Measurements from ENCODE around the gene IP6K3. TPM values are rescaled to one million over a fixed set of nuclear protein-coding genes. Genes with fewer than 3 reads are reported as not detected.

The IP6K3 gene
- total RNA-seq, 1 experiment from 2014 or later = 1.7 TPM

- intact Hi-C loops (cut with micrococcal nuclease) = no loop called here
- no peak for TF ChIP-seq CTCF (IDR thresholded peaks at IDR 0.05; ENCODE audit: unreplicated experiment)
- POLR2A ChIA-PET = interaction anchor here (0.6 kb wide), 1 partner anchor 199 kb away, joined by 3 read pairs; no protein-coding TSS in a partner anchor
- Mint-ChIP-seq H3K9me3 (ENCODE audit: unreplicated experiment) (no peaks in the 10 kb centered on the region), H3K4me3 (ENCODE audit: unreplicated experiment) (no peak overlapping the region), H3K27me3 (ENCODE audit: insufficient read depth, unreplicated experiment) (no peaks in the 10 kb centered on the region), H3K36me3 (ENCODE audit: insufficient read depth, unreplicated experiment) (no peaks in the 10 kb centered on the region), H3K4me1 (ENCODE audit: insufficient read depth, unreplicated experiment) (peaks cover 56% of the 10 kb centered on the region), H3K27ac (ENCODE audit: low read depth, unreplicated experiment) (no peak overlapping the region)
- BruUV-seq (replicated peaks) = no TSS peak
- DNase-seq (ENCODE audit: unreplicated experiment) = no peak
- CTCF ChIA-PET = interaction anchor here (0.6 to 12.4 kb wide), 3 partner anchors 14 to 414 kb away, joined by 3 to 228 read pairs (median 20); partner anchors contain the start of gene UQCC2
Measured at GRCh38 chr6:33749401-33749800, 2.7 kb upstream of the IP6K3 start.

GRCh38 chr6:33748841-33749240 is 2.1 kb upstream of the IP6K3 start:
- no peaks in the 10 kb centered on the region for H3K9me3 Mint-ChIP-seq (ENCODE audit: unreplicated experiment)
- BruUV-seq (replicated peaks) = no TSS peak
- intact Hi-C loops (cut with micrococcal nuclease) = no loop called here
- H3K27ac Mint-ChIP-seq (ENCODE audit: low read depth, unreplicated experiment) = no peak overlapping the region
- ChIA-PET CTCF (interaction anchor here (6.6 to 12.4 kb wide), 2 partner anchors 15 to 36 kb away, joined by 69 to 228 read pairs; partner anchors contain the start of gene UQCC2), POLR2A (no interaction called here)
- no peaks in the 10 kb centered on the region for H3K36me3 Mint-ChIP-seq (ENCODE audit: insufficient read depth, unreplicated experiment)
- no peak for TF ChIP-seq CTCF (IDR thresholded peaks at IDR 0.05; ENCODE audit: unreplicated experiment)
- no peak for DNase-seq (ENCODE audit: unreplicated experiment)
- no peaks in the 10 kb centered on the region for H3K27me3 Mint-ChIP-seq (ENCODE audit: insufficient read depth, unreplicated experiment)
- peaks cover 61% of the 10 kb centered on the region for H3K4me1 Mint-ChIP-seq (ENCODE audit: insufficient read depth, unreplicated experiment)
- H3K4me3 Mint-ChIP-seq (ENCODE audit: unreplicated experiment) = no peak overlapping the region

GRCh38 chr6:33747823-33748222 is 1.1 kb upstream of the IP6K3 start:
- Mint-ChIP-seq H3K4me3 (ENCODE audit: unreplicated experiment) (no peak overlapping the region), H3K27me3 (ENCODE audit: insufficient read depth, unreplicated experiment) (no peaks in the 10 kb centered on the region), H3K36me3 (ENCODE audit: insufficient read depth, unreplicated experiment) (peaks cover 2% of the 10 kb centered on the region), H3K9me3 (ENCODE audit: unreplicated experiment) (no peaks in the 10 kb centered on the region), H3K4me1 (ENCODE audit: insufficient read depth, unreplicated experiment) (peaks cover 63% of the 10 kb centered on the region), H3K27ac (ENCODE audit: low read depth, unreplicated experiment) (peak overlapping the region; percentile 85)
- CTCF ChIA-PET = interaction anchor here (0.7 to 12.4 kb wide), 5 partner anchors 16 to 530 kb away, joined by 3 to 228 read pairs (median 4); partner anchors contain the start of gene UQCC2
- intact Hi-C loops (cut with micrococcal nuclease) = no loop called here
- BruUV-seq (replicated peaks) = no TSS peak
- no peak for TF ChIP-seq CTCF (IDR thresholded peaks at IDR 0.05; ENCODE audit: unreplicated experiment)
- no peak for DNase-seq (ENCODE audit: unreplicated experiment)
- POLR2A ChIA-PET = no interaction called here

- Mint-ChIP-seq H3K27me3 (ENCODE audit: insufficient read depth, unreplicated experiment) (no peaks in the 10 kb centered on the region), H3K4me3 (ENCODE audit: unreplicated experiment) (peak overlapping the region; percentile 50), H3K36me3 (ENCODE audit: insufficient read depth, unreplicated experiment) (peaks cover 7% of the 10 kb centered on the region), H3K4me1 (ENCODE audit: insufficient read depth, unreplicated experiment) (peaks cover 64% of the 10 kb centered on the region), H3K27ac (ENCODE audit: low read depth, unreplicated experiment) (peak overlapping the region; percentile 85), H3K9me3 (ENCODE audit: unreplicated experiment) (no peaks in the 10 kb centered on the region)
- ChIA-PET CTCF (interaction anchor here (0.6 to 12.4 kb wide), 12 partner anchors 9 to 447 kb away, joined by 3 to 228 read pairs (median 4); partner anchors contain the start of gene UQCC2), POLR2A (interaction anchor here (0.6 to 3.9 kb wide), 8 partner anchors 12 to 902 kb away, joined by 3 to 29 read pairs (median 4); partner anchors contain the start of genes ITPR3, PSMB8 and UQCC2)
- peak; percentile 85 for DNase-seq (ENCODE audit: unreplicated experiment)
- intact Hi-C loops (cut with micrococcal nuclease) = no loop called here
- BruUV-seq (replicated peaks) = no TSS peak
- no peak for TF ChIP-seq CTCF (IDR thresholded peaks at IDR 0.05; ENCODE audit: unreplicated experiment)
Measured at GRCh38 chr6:33746036-33746600, 587 bp downstream of the IP6K3 start.

All from MCF 10A (cell line).